ENCODE data around the gene RYR1. TPM values are rescaled to one million over a fixed set of nuclear protein-coding genes. Genes with fewer than 3 reads are reported as not detected.

RYR1 gene
- total RNA-seq, 1 experiment from 2014 or later, result 34.2 TPM

DNA sequence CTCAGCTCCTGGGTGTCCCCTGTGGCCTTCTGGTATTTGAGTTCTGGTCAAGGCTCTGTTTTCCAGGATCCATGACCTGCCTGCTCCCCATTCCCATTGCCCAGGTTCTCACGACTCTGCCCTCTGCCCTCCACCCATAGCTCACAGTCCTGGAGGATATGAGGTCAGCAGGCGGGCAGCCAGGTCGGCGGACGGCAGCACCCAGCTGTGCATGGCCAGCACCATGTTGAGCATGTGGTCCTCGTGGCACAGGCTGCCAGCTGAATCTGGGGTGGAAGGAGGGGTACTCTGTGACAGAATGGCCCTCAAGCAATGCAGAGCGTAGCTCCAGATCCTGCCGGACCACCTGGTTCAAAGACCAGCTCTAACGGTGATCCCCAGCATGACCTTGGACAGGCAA, 12.6 kb upstream of the RYR1 start:
- in situ Hi-C loops (cut with HindIII; ENCODE audit: low pct_unique_long_range_greater_than_20kb, low sequenced_read_pairs) (no loop called here), intact Hi-C loops (cut with micrococcal nuclease; ENCODE audit: unreplicated experiment) (no loop called here)
- DNase-seq (ENCODE audit: low read depth, low spot score) (no peak), ATAC-seq (no peak)
- no TSS peak for BruUV-seq (replicated peaks)
- Histone ChIP-seq H3K4me3 (ENCODE audit: low read depth in 2 of 2, low read length in 2 of 2) (no peak overlapping the region), H3K27ac (ENCODE audit: low read length) (no peak overlapping the region), H3K36me3 (ENCODE audit: control insufficient read depth, insufficient read depth, low read length) (no peaks in the 10 kb centered on the region), H3K4me1 (ENCODE audit: control insufficient read depth, insufficient read depth, low read length) (no peaks in the 10 kb centered on the region), H3K27me3 (ENCODE audit: control insufficient read depth, insufficient read depth, low read length) (no peaks in the 10 kb centered on the region), H3K9me3 (ENCODE audit: control insufficient read depth, insufficient read depth, low read depth, low read length) (no peaks in the 10 kb centered on the region)
- ChIA-PET CTCF (interaction anchor here (0.6 to 1.0 kb wide), 2 partner anchors 58 to 180 kb away, joined by 3 to 4 read pairs; no protein-coding TSS in a partner anchor), POLR2A (no interaction called here)
- TF ChIP-seq, protein P1, sequence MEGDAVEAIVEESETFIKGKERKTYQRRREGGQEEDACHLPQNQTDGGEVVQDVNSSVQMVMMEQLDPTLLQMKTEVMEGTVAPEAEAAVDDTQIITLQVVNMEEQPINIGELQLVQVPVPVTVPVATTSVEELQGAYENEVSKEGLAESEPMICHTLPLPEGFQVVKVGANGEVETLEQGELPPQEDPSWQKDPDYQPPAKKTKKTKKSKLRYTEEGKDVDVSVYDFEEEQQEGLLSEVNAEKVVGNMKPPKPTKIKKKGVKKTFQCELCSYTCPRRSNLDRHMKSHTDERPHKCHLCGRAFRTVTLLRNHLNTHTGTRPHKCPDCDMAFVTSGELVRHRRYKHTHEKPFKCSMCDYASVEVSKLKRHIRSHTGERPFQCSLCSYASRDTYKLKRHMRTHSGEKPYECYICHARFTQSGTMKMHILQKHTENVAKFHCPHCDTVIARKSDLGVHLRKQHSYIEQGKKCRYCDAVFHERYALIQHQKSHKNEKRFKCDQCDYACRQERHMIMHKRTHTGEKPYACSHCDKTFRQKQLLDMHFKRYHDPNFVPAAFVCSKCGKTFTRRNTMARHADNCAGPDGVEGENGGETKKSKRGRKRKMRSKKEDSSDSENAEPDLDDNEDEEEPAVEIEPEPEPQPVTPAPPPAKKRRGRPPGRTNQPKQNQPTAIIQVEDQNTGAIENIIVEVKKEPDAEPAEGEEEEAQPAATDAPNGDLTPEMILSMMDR (IDR thresholded peaks at IDR 0.05), result no peak
- TF ChIP-seq SIN3A (IDR thresholded peaks at IDR 0.05; ENCODE audit: borderline replicate concordance, insufficient read depth, low read depth, low read length) (no peak), POLR2AphosphoS5 (IDR thresholded peaks at IDR 0.05; ENCODE audit: low read depth, low read length) (no peak), TCF7L2 (IDR thresholded peaks at IDR 0.05; ENCODE audit: low read depth, low read length) (no peak)
- TF ChIP-seq, protein P2, sequence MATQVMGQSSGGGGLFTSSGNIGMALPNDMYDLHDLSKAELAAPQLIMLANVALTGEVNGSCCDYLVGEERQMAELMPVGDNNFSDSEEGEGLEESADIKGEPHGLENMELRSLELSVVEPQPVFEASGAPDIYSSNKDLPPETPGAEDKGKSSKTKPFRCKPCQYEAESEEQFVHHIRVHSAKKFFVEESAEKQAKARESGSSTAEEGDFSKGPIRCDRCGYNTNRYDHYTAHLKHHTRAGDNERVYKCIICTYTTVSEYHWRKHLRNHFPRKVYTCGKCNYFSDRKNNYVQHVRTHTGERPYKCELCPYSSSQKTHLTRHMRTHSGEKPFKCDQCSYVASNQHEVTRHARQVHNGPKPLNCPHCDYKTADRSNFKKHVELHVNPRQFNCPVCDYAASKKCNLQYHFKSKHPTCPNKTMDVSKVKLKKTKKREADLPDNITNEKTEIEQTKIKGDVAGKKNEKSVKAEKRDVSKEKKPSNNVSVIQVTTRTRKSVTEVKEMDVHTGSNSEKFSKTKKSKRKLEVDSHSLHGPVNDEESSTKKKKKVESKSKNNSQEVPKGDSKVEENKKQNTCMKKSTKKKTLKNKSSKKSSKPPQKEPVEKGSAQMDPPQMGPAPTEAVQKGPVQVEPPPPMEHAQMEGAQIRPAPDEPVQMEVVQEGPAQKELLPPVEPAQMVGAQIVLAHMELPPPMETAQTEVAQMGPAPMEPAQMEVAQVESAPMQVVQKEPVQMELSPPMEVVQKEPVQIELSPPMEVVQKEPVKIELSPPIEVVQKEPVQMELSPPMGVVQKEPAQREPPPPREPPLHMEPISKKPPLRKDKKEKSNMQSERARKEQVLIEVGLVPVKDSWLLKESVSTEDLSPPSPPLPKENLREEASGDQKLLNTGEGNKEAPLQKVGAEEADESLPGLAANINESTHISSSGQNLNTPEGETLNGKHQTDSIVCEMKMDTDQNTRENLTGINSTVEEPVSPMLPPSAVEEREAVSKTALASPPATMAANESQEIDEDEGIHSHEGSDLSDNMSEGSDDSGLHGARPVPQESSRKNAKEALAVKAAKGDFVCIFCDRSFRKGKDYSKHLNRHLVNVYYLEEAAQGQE (IDR thresholded peaks at IDR 0.05; ENCODE audit: insufficient read depth in 1 of 2, low read depth in 2 of 2, low read length in 1 of 2), result no peak

DNA sequence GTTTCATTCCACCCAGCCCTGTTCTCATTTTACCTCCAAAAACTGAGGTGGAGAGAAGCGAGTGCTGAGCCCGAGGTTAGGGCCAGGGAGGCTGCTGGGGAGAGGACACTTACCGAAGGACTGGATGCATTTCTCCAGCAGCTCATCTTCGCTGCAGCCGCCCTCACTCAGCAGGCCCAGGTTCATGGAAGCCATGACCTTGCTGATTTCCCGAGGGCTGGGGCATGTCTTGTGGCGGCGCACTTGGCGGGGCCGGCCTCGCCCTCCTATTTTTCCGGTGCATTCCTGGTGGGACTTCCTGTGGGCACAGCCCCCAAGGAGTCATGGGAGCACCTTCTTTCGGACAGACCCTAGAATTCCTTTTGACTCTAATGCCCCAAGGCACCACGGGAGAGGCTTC, 11.6 kb upstream of the RYR1 start:
- H3K9me3 ChIP-seq (ENCODE audit: control insufficient read depth, insufficient read depth, low read depth, low read length), result no peaks in the 10 kb centered on the region
- no peaks in the 10 kb centered on the region for H3K27me3 ChIP-seq (ENCODE audit: control insufficient read depth, insufficient read depth, low read length)
- intact Hi-C loops (cut with micrococcal nuclease; ENCODE audit: unreplicated experiment) (no loop called here), in situ Hi-C loops (cut with HindIII; ENCODE audit: low pct_unique_long_range_greater_than_20kb, low sequenced_read_pairs) (no loop called here)
- CTCF ChIA-PET, result interaction anchor here (1.0 kb wide), 1 partner anchor 57 kb away, joined by 4 read pairs; no protein-coding TSS in a partner anchor
- no peak overlapping the region for H3K27ac ChIP-seq (ENCODE audit: low read length)
- DNase-seq (ENCODE audit: low read depth, low spot score), result no peak
- POLR2A ChIA-PET, result no interaction called here
- no TSS peak for BruUV-seq (replicated peaks)
- no peak overlapping the region for H3K4me3 ChIP-seq (ENCODE audit: low read depth in 2 of 2, low read length in 2 of 2)
- TF ChIP-seq, protein P1 (IDR thresholded peaks at IDR 0.05), result no peak
- no peak for TF ChIP-seq POLR2AphosphoS5 (IDR thresholded peaks at IDR 0.05; ENCODE audit: low read depth, low read length)
- TF ChIP-seq, protein P2 (IDR thresholded peaks at IDR 0.05; ENCODE audit: insufficient read depth in 1 of 2, low read depth in 2 of 2, low read length in 1 of 2), result no peak
- no peak for TF ChIP-seq SIN3A (IDR thresholded peaks at IDR 0.05; ENCODE audit: borderline replicate concordance, insufficient read depth, low read depth, low read length)
- no peak for TF ChIP-seq TCF7L2 (IDR thresholded peaks at IDR 0.05; ENCODE audit: low read depth, low read length)
- ATAC-seq, result no peak
- H3K36me3 ChIP-seq (ENCODE audit: control insufficient read depth, insufficient read depth, low read length), result no peaks in the 10 kb centered on the region
- H3K4me1 ChIP-seq (ENCODE audit: control insufficient read depth, insufficient read depth, low read length), result no peaks in the 10 kb centered on the region
